Iris pigment epithelial cell (primary cell): ENCODE measurements around the gene CLEC3B.
"Not testable (repeated sequence)": the region's sequence is repeated elsewhere in the genome, so short reads cannot be mapped to it uniquely, and the experiment has no call there.

ENCODE experiments used
- DNase-seq: peaks from one replicate; pipeline ENCODE4 v3.0.0-alpha.2; 2011; ENCODE audit warnings: low read depth

The CLEC3B gene

GRCh38 chr3:45035441-45036301 is 9.6 kb downstream of the CLEC3B start:
- DNase-seq, result peak; percentile 39

- DNase-seq, result peak; percentile 87
Observed at GRCh38 chr3:45037720-45038455, 11.8 kb downstream of the CLEC3B start.

- DNase-seq, result no peak
Observed at GRCh38 chr3:45041666-45042065, 15.6 kb downstream of the CLEC3B start.

GRCh38 chr3:45042162-45042561 is 16.1 kb downstream of the CLEC3B start:
- DNase-seq, result no peak

GRCh38 chr3:45043728-45044299 is 17.7 kb downstream of the CLEC3B start:
- peak; percentile 86 for DNase-seq

- peak; percentile 34 for DNase-seq
Observed at GRCh38 chr3:45048244-45048643, 22.1 kb downstream of the CLEC3B start.

- DNase-seq, result no peak
Observed at GRCh38 chr3:45049807-45050206, 23.7 kb downstream of the CLEC3B start.

- DNase-seq, result no peak
Observed at GRCh38 chr3:45051685-45052084, 25.6 kb downstream of the CLEC3B start.

GRCh38 chr3:45053805-45054195 is 27.7 kb downstream of the CLEC3B start:
- not testable (repeated sequence) for DNase-seq

- DNase-seq, result peak; percentile 80
Observed at GRCh38 chr3:45054196-45054857, 28.2 kb downstream of the CLEC3B start.

GRCh38 chr3:45055032-45055410 is 28.9 kb downstream of the CLEC3B start:
- peak; percentile 83 for DNase-seq

GRCh38 chr3:45055411-45056143 is 29.5 kb downstream of the CLEC3B start:
- peak; percentile 88 for DNase-seq

- peak; percentile 26 for DNase-seq
Observed at GRCh38 chr3:45056608-45057301, 30.7 kb downstream of the CLEC3B start.

- no peak for DNase-seq
Observed at GRCh38 chr3:45057557-45057956, 31.5 kb downstream of the CLEC3B start.

GRCh38 chr3:45059132-45059531 is 33.0 kb downstream of the CLEC3B start:
- no peak for DNase-seq

GRCh38 chr3:45060165-45060892 is 34.2 kb downstream of the CLEC3B start:
- DNase-seq, result no peak

- no peak for DNase-seq
Observed at GRCh38 chr3:45062697-45063070, 36.6 kb downstream of the CLEC3B start.

- DNase-seq, result peak; percentile 77
Observed at GRCh38 chr3:45064512-45065372, 38.6 kb downstream of the CLEC3B start.

GRCh38 chr3:45065373-45065720 is 39.2 kb downstream of the CLEC3B start:
- DNase-seq, result no peak
